Kidney epithelial cell (primary cell): Measurements from ENCODE around the gene ERGIC1. TPM values are rescaled to one million over a fixed set of nuclear protein-coding genes. Genes with fewer than 3 reads are reported as not detected.

Source experiments
- DNase-seq: peaks from one replicate; pipeline ENCODE4 v3.0.0-alpha.2; 2010; ENCODE audit warnings: low read depth
- H3K27me3 ChIP-seq: 2 replicates; pipeline ENCODE4 v1.6.0; 2011; ENCODE audit warnings: low read length; ENCODE audit not compliant: control insufficient read depth, insufficient read depth
- H3K36me3 ChIP-seq: 2 replicates; pipeline ENCODE4 v1.5.1; 2011; ENCODE audit warnings: low read length; ENCODE audit not compliant: control insufficient read depth, insufficient read depth
- H3K4me3 ChIP-seq: 2 replicates; pipeline ENCODE4 v1.5.1; 2011; ENCODE audit warnings: low read depth, mild to moderate bottlenecking, control low read depth, low read length
- CTCF ChIP-seq: IDR thresholded peaks from 2 replicates; pipeline ENCODE4 v1.5.1; 2011; ENCODE audit warnings: mild to moderate bottlenecking, moderate library complexity, low read length, control low read depth, inconsistent platforms; ENCODE audit not compliant: insufficient read depth, poor library complexity, severe bottlenecking
- total RNA-seq: library from RNA; depleted of rRNA; stranded (reverse); fragments of >200 nt; gene quantifications from 2 replicates; pipeline ENCODE4 v1.2.3, GENCODE V29; 2015

ERGIC1 gene
- total RNA-seq, 1 donor from 2014 or later, result 183 TPM

- no peak for DNase-seq
- no peaks in the 10 kb centered on the region for H3K36me3 ChIP-seq
- TF ChIP-seq CTCF, result no peak
- H3K27me3 ChIP-seq, result no peaks in the 10 kb centered on the region
- H3K4me3 ChIP-seq, result no peak overlapping the region
Measured at GRCh38 chr5:172793577-172794488, 40.2 kb upstream of the ERGIC1 start.

- Histone ChIP-seq H3K36me3 (no peaks in the 10 kb centered on the region), H3K27me3 (no peaks in the 10 kb centered on the region), H3K4me3 (no peak overlapping the region)
- TF ChIP-seq CTCF, result no peak
- peak; percentile 90 for DNase-seq
Measured at GRCh38 chr5:172795318-172795977, 38.6 kb upstream of the ERGIC1 start.

GRCh38 chr5:172796306-172796705, 37.7 kb upstream of the ERGIC1 start:
- no peak for DNase-seq
- H3K4me3 ChIP-seq, result no peak overlapping the region
- TF ChIP-seq CTCF, result no peak
- no peaks in the 10 kb centered on the region for H3K27me3 ChIP-seq
- H3K36me3 ChIP-seq, result no peaks in the 10 kb centered on the region

GRCh38 chr5:172797771-172798191, 36.3 kb upstream of the ERGIC1 start:
- no peak for TF ChIP-seq CTCF
- Histone ChIP-seq H3K4me3 (no peak overlapping the region), H3K36me3 (no peaks in the 10 kb centered on the region), H3K27me3 (no peaks in the 10 kb centered on the region)
- no peak for DNase-seq

GRCh38 chr5:172798422-172799215, 35.4 kb upstream of the ERGIC1 start:
- TF ChIP-seq CTCF, result no peak

More at GRCh38 chr5:172798422-172799215, 35.4 kb upstream of the ERGIC1 start:
- peak; percentile 83 for DNase-seq
- Histone ChIP-seq H3K27me3 (no peaks in the 10 kb centered on the region), H3K36me3 (no peaks in the 10 kb centered on the region), H3K4me3 (no peak overlapping the region)
